Neuronal stem cell (in vitro differentiated cells): ENCODE data around the gene KCNE4.

Experiments
- DNase-seq: peaks from one replicate; pipeline ENCODE4 v3.0.0-alpha.2; 2013; ENCODE audit warnings: low spot score
- H2AFZ ChIP-seq: one replicate; pipeline ENCODE4 v1.6.1; 2013; ENCODE audit warnings: mild to moderate bottlenecking, low read length, inconsistent platforms
- H2AK5ac ChIP-seq: 2 replicates; pipeline ENCODE4 v1.6.1; 2013; ENCODE audit warnings: low read depth, mild to moderate bottlenecking, inconsistent platforms, low read length, moderate library complexity, mixed read lengths
- H2BK120ac ChIP-seq: 2 replicates; pipeline ENCODE4 v1.6.1; 2013; ENCODE audit warnings: low read depth, mild to moderate bottlenecking, inconsistent platforms, low read length, moderate library complexity, mixed read lengths
- H2BK12ac ChIP-seq: one replicate; pipeline ENCODE4 v1.6.1; 2013; ENCODE audit warnings: low read length, inconsistent platforms
- H2BK15ac ChIP-seq: 2 replicates; pipeline ENCODE4 v1.6.1; 2013; ENCODE audit warnings: mild to moderate bottlenecking, low read length, inconsistent platforms, mixed read lengths
- H2BK5ac ChIP-seq: one replicate; pipeline ENCODE4 v1.6.1; 2013; ENCODE audit warnings: inconsistent platforms, mild to moderate bottlenecking, low read length, moderate library complexity
- H3K14ac ChIP-seq: one replicate; pipeline ENCODE4 v1.6.1; 2013; ENCODE audit warnings: low read length, inconsistent platforms
- H3K18ac ChIP-seq: 2 replicates; pipeline ENCODE4 v1.6.1; 2013; ENCODE audit warnings: low read length, inconsistent platforms
- H3K23ac ChIP-seq: 2 replicates; pipeline ENCODE4 v1.6.1; 2013; ENCODE audit warnings: low read depth, mild to moderate bottlenecking, mixed read lengths, low read length, inconsistent platforms; ENCODE audit not compliant: poor library complexity
- H3K27ac ChIP-seq: replicated peaks from 3 replicates; pipeline ENCODE4 v1.5.1; 2013; ENCODE audit warnings: low read length, inconsistent platforms
- H3K27me3 ChIP-seq, 3 experiments: 2 replicates each; pipeline ENCODE4 v1.6.1; 2013; ENCODE audit warnings: low read length in 3 of 3, mild to moderate bottlenecking in 2 of 3, inconsistent platforms in 1 of 3, low read depth in 1 of 3, mixed read lengths in 1 of 3, moderate library complexity in 1 of 3; ENCODE audit not compliant: control insufficient read depth in 3 of 3, insufficient read depth in 3 of 3
- H3K36me3 ChIP-seq, 2 donors: replicated peaks in 1 of 2; 2 replicates each; pipeline ENCODE4 v1.6.1; 2013; ENCODE audit warnings: low read length in 2 of 2; ENCODE audit not compliant: control insufficient read depth in 2 of 2, insufficient read depth in 2 of 2
- H3K4ac ChIP-seq: 2 replicates; pipeline ENCODE4 v1.6.1; 2013; ENCODE audit warnings: inconsistent platforms, mild to moderate bottlenecking, low read length, moderate library complexity
- H3K4me1 ChIP-seq, 2 donors: 1 replicate in 1 of 2; 2 replicates in 1 of 2; pipeline ENCODE4 v1.6.1; 2013; ENCODE audit warnings: low read length in 2 of 2, low read depth in 1 of 2; ENCODE audit not compliant: control insufficient read depth in 2 of 2, insufficient read depth in 1 of 2
- H3K4me2 ChIP-seq: one replicate; pipeline ENCODE4 v1.6.1; 2013; ENCODE audit warnings: mild to moderate bottlenecking, low read length, inconsistent platforms; ENCODE audit not compliant: insufficient read depth, poor library complexity, severe bottlenecking
- H3K4me3 ChIP-seq, 2 donors: 2 replicates each; pipeline ENCODE4 v1.5.1; 2013; ENCODE audit warnings: low read length in 2 of 2, mild to moderate bottlenecking in 2 of 2, inconsistent platforms in 1 of 2, moderate library complexity in 1 of 2
- H3K79me1 ChIP-seq: one replicate; pipeline ENCODE4 v1.6.1; 2013; ENCODE audit warnings: low read depth, mild to moderate bottlenecking, inconsistent platforms, low read length, moderate library complexity
- H3K9ac ChIP-seq: one replicate; pipeline ENCODE4 v1.6.1; 2013; ENCODE audit warnings: mild to moderate bottlenecking, low read depth, low read length, inconsistent platforms; ENCODE audit not compliant: poor library complexity
- H3K9me3 ChIP-seq, 2 donors: replicated peaks in 1 of 2; 2 replicates each; pipeline versions ENCODE3 to v1.6.1; 2013; ENCODE audit warnings: low read length in 2 of 2, mild to moderate bottlenecking in 2 of 2, inconsistent platforms in 1 of 2, low read depth in 1 of 2, mixed read lengths in 1 of 2, moderate library complexity in 1 of 2; ENCODE audit not compliant: control insufficient read depth in 2 of 2, insufficient read depth in 1 of 2
- H4K8ac ChIP-seq: one replicate; pipeline ENCODE4 v1.6.1; 2013; ENCODE audit warnings: low read depth, mild to moderate bottlenecking, inconsistent platforms, low read length, moderate library complexity
- H4K91ac ChIP-seq: one replicate; pipeline ENCODE4 v1.6.1; 2013; ENCODE audit warnings: low read length, low read depth, mild to moderate bottlenecking, inconsistent platforms; ENCODE audit not compliant: poor library complexity
- WGBS, 2 donors: extraction: QIAGEN DNeasy Blood & Tissue Kit; methylation state at CpG; one replicate each; pipeline ENCODE4 v1.1.7; 2013; ENCODE audit warnings: missing lambda C conversion rate in 2 of 2, mixed read lengths in 1 of 2; ENCODE audit not compliant: insufficient read length in 2 of 2, insufficient replicate concordance in 1 of 2; ENCODE audit errors: extremely low coverage in 2 of 2; 5-methylcytosine and 5-hydroxymethylcytosine counted together

The KCNE4 gene

GRCh38 chr2:223054193-223054781 lies 2.3 kb downstream of the KCNE4 start:
- no peak overlapping the region for H3K4me2 ChIP-seq
- no peak overlapping the region for H3K14ac ChIP-seq
- H4K8ac ChIP-seq = no peak overlapping the region
- no peak overlapping the region for H4K91ac ChIP-seq
- H2AK5ac ChIP-seq = no peak overlapping the region
- H3K27me3 ChIP-seq = no peaks in the 10 kb centered on the region
- no peak overlapping the region for H2BK120ac ChIP-seq
- no peak overlapping the region for H3K9ac ChIP-seq
- no CpG with 5 or more reads among the region's 11 CpGs for WGBS, 2 donors
- no peak overlapping the region for H3K4ac ChIP-seq
- no peak overlapping the region for H2BK5ac ChIP-seq
- H3K4me1 ChIP-seq = peaks cover 11% of the 10 kb centered on the region in 2 donors
- H3K18ac ChIP-seq = peak overlapping the region; percentile 28
- no peaks in the 10 kb centered on the region for H3K36me3 ChIP-seq
- H3K27ac ChIP-seq = no peak overlapping the region
- H2AFZ ChIP-seq = no peak overlapping the region
- H3K4me3 ChIP-seq = no peak overlapping the region
- DNase-seq = no peak
- H2BK12ac ChIP-seq = no peak overlapping the region
- H3K9me3 ChIP-seq = peaks cover 0 to 2% of the 10 kb centered on the region in 2 donors
- H3K23ac ChIP-seq = no peak overlapping the region
- H2BK15ac ChIP-seq = no peak overlapping the region
- no peaks in the 10 kb centered on the region for H3K79me1 ChIP-seq

DNA sequence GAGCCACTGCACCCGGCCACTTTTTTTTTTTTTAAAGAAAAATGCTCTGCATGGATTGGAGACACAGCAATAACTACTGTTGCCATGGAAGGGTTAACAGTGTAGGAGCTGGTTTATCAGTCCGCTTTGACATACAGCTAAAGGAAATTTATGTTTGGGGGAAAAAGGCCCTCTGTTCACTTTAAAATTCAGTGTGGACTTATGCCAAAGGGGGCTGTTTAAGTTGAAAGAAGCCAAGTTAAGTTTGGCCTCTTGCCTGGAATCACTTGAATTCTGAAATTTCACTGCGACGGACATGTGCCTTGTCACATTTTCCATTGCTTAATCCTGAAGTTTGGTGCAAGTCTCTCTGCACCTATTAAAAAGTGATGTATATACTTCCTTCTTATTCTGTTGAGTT lies 3.1 kb downstream of the KCNE4 start:
- peaks cover 0 to 2% of the 10 kb centered on the region in 2 donors for H3K9me3 ChIP-seq
- no peaks in the 10 kb centered on the region for H3K79me1 ChIP-seq
- H4K8ac ChIP-seq = no peak overlapping the region
- DNase-seq = no peak
- no peak overlapping the region for H2AK5ac ChIP-seq
- H2AFZ ChIP-seq = no peak overlapping the region
- H3K4ac ChIP-seq = no peak overlapping the region
- no peak overlapping the region for H2BK15ac ChIP-seq
- no CpG with 5 or more reads among the region's 4 CpGs for WGBS, 2 donors
- no peak overlapping the region for H3K4me3 ChIP-seq
- H2BK5ac ChIP-seq = no peak overlapping the region
- no peak overlapping the region for H3K4me2 ChIP-seq
- no peak overlapping the region for H4K91ac ChIP-seq
- no peak overlapping the region for H2BK120ac ChIP-seq
- H3K4me1 ChIP-seq = peaks cover 11% of the 10 kb centered on the region in 2 donors
- H3K9ac ChIP-seq = no peak overlapping the region
- no peaks in the 10 kb centered on the region for H3K36me3 ChIP-seq
- H3K23ac ChIP-seq = no peak overlapping the region
- H3K27ac ChIP-seq = no peak overlapping the region
- no peaks in the 10 kb centered on the region for H3K27me3 ChIP-seq
- no peak overlapping the region for H3K14ac ChIP-seq
- H2BK12ac ChIP-seq = no peak overlapping the region
- no peak overlapping the region for H3K18ac ChIP-seq

DNA sequence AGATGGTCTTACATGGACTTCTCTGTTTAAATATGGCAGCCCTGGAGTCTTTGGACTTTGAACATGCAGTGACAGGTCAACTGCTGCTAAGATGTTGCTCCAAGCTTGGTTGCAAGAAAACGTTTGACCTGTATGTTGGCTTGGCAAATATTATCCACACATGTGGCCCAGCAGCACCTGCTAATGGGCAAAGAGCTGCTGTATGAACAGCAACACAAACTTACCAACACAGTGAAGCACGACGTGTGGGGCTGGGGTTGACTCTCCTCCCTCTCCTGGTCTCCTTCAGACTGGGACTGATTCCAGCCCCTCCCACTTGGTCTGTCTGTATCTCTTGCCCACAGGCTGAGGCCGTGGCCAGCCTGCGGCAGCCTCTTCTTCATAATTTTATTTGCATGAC lies 3.8 kb downstream of the KCNE4 start:
- Histone ChIP-seq H4K8ac (no peak overlapping the region), H4K91ac (no peak overlapping the region), H3K14ac (no peak overlapping the region), H3K18ac (no peak overlapping the region), H3K9me3 (peaks cover 0 to 2% of the 10 kb centered on the region in 2 donors), H3K36me3 (no peaks in the 10 kb centered on the region), H3K4me1 (peaks cover 11% of the 10 kb centered on the region in 2 donors), H3K4ac (no peak overlapping the region), H3K27me3 (no peaks in the 10 kb centered on the region), H2BK120ac (no peak overlapping the region), H2BK15ac (no peak overlapping the region), H3K4me3 (no peak overlapping the region), H3K79me1 (no peaks in the 10 kb centered on the region), H2BK12ac (no peak overlapping the region), H3K27ac (no peak overlapping the region), H3K23ac (no peak overlapping the region), H2BK5ac (no peak overlapping the region), H2AK5ac (no peak overlapping the region), H2AFZ (no peak overlapping the region), H3K4me2 (no peak overlapping the region), H3K9ac (no peak overlapping the region)
- WGBS, 2 donors = no CpG with 5 or more reads among the region's 5 CpGs
- no peak for DNase-seq

GRCh38 chr2:223056701-223057418 lies 4.9 kb downstream of the KCNE4 start:
- no peaks in the 10 kb centered on the region for H3K79me1 ChIP-seq
- H3K4ac ChIP-seq = no peak overlapping the region
- peaks cover 0 to 2% of the 10 kb centered on the region in 2 donors for H3K9me3 ChIP-seq
- DNase-seq = no peak
- no peak overlapping the region for H4K91ac ChIP-seq
- no peak overlapping the region for H3K14ac ChIP-seq
- H3K4me1 ChIP-seq = peaks cover 6 to 9% of the 10 kb centered on the region in 2 donors
- no peak overlapping the region for H2AK5ac ChIP-seq
- no peak overlapping the region for H3K9ac ChIP-seq
- no peak overlapping the region for H2BK12ac ChIP-seq
- H3K27ac ChIP-seq = no peak overlapping the region
- no peak overlapping the region for H2BK120ac ChIP-seq
- H3K4me3 ChIP-seq = no peak overlapping the region
- no peak overlapping the region for H3K23ac ChIP-seq
- H2BK5ac ChIP-seq = no peak overlapping the region
- no peak overlapping the region for H4K8ac ChIP-seq
- H2BK15ac ChIP-seq = no peak overlapping the region
- H3K36me3 ChIP-seq = no peaks in the 10 kb centered on the region
- H3K4me2 ChIP-seq = no peak overlapping the region
- H3K27me3 ChIP-seq = no peaks in the 10 kb centered on the region
- no peak overlapping the region for H3K18ac ChIP-seq
- peak overlapping the region; percentile 73 for H2AFZ ChIP-seq
- WGBS, 2 donors = no CpG with 5 or more reads among the region's 8 CpGs
